Measurements from ENCODE around the gene PIP5K1B.

PIP5K1B gene

DNA sequence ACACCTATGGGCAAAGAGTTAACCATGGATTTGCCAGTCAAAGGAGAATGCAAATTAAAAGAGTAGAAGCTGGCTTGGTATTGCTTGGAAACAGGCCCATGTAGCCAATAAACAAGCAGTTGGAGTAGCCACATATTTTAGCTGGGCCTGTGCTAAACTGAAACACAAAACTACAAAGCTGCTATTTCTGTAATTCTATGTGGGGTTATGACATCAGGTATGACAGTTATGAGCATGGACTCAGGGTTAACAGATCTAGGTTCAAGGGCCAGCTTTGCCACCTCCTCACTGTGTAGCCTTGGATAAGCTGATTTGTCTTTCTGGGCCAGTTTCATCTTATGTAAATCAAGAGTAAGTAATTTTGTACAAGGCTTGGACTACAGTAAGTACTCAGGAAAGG lies 142.7 kb downstream of the PIP5K1B start:
- H3K9me3 Mint-ChIP-seq (ENCODE audit: low read depth): no peaks in the 10 kb centered on the region
- H3K27ac Mint-ChIP-seq: no peak overlapping the region
- H3K27me3 Mint-ChIP-seq: no peaks in the 10 kb centered on the region
- no peak overlapping the region for H3K4me3 Mint-ChIP-seq
- H3K4me1 Mint-ChIP-seq (ENCODE audit: low read depth): peaks cover 3% of the 10 kb centered on the region
- H3K36me3 Mint-ChIP-seq: no peaks in the 10 kb centered on the region

DNA sequence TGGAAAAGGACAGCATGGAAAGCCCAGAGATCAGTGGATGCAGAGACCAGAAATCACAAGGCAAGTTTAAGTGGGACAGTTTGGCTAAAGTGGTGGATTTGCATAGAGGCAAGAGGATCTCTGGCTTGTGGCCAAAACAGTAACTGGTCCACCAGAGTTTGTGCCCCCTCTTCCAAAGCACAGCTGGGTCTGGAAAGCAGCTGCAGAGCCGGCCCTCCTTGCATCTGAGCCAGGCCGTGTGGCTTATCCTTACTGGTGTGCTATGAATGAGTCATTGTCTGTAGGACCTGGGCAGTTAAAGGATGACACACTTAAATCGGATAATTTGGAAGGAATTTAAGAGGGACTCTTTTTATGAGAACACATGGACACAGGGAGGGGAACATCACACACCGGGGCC lies 146.6 kb downstream of the PIP5K1B start:
- no peaks in the 10 kb centered on the region for H3K36me3 Mint-ChIP-seq
- no peaks in the 10 kb centered on the region for H3K4me1 Mint-ChIP-seq (ENCODE audit: low read depth)

DNA sequence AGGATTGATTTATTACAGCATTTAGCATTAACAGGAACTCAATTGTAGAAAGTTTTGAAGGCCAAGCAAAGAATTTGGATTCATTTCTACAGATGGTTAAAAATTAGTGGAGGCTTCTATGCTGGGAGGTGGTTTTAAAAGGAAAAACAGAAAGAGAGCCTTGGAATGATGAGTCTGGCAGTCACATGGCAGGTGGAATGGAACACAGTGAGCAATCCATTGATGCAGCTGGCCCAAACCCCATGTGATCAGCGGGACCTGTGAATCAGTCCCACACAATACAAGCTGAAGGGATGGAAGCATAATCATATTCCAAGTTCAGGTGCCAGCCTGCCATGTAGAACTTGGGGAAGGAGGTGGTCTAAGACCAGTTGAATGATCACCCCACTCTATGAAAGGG lies 147.9 kb downstream of the PIP5K1B start:
- Mint-ChIP-seq H3K36me3 (no peaks in the 10 kb centered on the region), H3K27ac (no peak overlapping the region)

More for the DNA sequence above, 146.6 kb downstream of the PIP5K1B start:
- H3K27me3 Mint-ChIP-seq: no peaks in the 10 kb centered on the region
- H3K4me3 Mint-ChIP-seq: no peak overlapping the region
- H3K27ac Mint-ChIP-seq: no peak overlapping the region
- H3K9me3 Mint-ChIP-seq (ENCODE audit: low read depth): no peaks in the 10 kb centered on the region

DNA sequence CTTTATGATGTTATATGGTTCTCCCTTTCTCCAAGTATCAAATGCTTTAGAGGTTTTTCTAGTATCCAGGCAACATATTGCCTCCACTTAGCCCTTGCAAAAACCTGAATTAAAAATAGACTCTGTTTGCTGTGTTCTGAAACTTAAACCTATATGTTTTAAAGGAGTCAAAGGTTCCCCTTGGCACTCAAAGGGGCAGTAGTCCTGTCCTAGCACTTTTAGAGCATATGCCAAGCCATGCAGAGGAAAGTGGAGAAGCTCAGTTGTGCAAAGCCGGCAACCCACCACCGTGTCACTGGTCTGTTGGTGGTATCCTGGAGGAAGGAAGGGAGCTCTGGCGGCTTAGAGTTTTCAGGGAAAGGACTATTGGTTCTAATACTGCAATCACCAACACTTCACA lies 154.3 kb downstream of the PIP5K1B start:
- H3K36me3 Mint-ChIP-seq: no peaks in the 10 kb centered on the region
- H3K9me3 Mint-ChIP-seq (ENCODE audit: low read depth): no peaks in the 10 kb centered on the region
- no peak overlapping the region for H3K27ac Mint-ChIP-seq
- H3K27me3 Mint-ChIP-seq: no peaks in the 10 kb centered on the region
- no peak overlapping the region for H3K4me3 Mint-ChIP-seq
- H3K4me1 Mint-ChIP-seq (ENCODE audit: low read depth): no peaks in the 10 kb centered on the region

More for the DNA sequence above, 147.9 kb downstream of the PIP5K1B start:
- H3K27me3 Mint-ChIP-seq: no peaks in the 10 kb centered on the region
- H3K9me3 Mint-ChIP-seq (ENCODE audit: low read depth): no peaks in the 10 kb centered on the region
- H3K4me3 Mint-ChIP-seq: no peak overlapping the region
- H3K4me1 Mint-ChIP-seq (ENCODE audit: low read depth): no peaks in the 10 kb centered on the region

DNA sequence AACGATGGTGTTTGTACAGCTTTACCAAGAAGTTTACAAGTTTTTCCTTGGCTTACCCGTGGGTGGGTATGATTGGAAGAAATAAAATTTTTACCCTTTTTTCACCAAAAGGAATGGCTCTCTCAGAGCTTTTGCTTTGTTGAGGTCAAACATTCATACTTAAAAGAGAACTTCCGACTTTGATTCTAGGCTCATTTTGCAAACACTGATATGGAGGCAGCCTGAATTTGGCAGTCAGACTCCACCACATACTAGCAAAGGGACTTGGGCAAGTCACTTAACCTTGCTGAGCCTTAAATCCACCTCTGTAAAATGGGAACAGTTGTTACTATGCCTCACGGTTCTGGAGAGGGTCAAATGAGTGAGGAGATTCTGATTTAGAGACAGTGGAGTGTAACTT lies 155.4 kb downstream of the PIP5K1B start:
- Mint-ChIP-seq H3K9me3 (ENCODE audit: low read depth) (no peaks in the 10 kb centered on the region), H3K4me3 (no peak overlapping the region), H3K27ac (no peak overlapping the region), H3K4me1 (ENCODE audit: low read depth) (no peaks in the 10 kb centered on the region), H3K36me3 (no peaks in the 10 kb centered on the region), H3K27me3 (no peaks in the 10 kb centered on the region)

DNA sequence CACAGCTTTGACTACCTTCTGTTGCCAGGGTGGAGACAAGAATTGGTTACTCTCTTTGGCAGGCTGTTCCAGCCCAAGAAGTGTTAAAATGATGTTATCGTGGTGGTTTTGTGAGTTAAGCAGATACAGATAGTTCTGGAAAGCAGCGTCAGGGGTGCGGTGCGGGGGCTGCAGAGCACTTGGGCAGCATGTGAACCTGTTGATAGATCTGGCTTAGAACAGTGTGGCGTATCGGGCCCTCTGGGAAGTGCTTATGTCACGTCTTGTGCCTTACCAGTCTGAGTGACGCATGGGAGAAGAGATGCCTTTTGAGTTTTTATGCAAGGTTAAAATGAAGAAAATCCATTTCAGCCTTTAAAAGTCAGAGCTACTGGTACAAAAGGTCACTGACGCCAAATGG lies 156.4 kb downstream of the PIP5K1B start:
- Mint-ChIP-seq H3K4me1 (ENCODE audit: low read depth) (no peaks in the 10 kb centered on the region), H3K9me3 (ENCODE audit: low read depth) (no peaks in the 10 kb centered on the region), H3K4me3 (no peak overlapping the region), H3K36me3 (no peaks in the 10 kb centered on the region), H3K27ac (no peak overlapping the region), H3K27me3 (no peaks in the 10 kb centered on the region)

DNA sequence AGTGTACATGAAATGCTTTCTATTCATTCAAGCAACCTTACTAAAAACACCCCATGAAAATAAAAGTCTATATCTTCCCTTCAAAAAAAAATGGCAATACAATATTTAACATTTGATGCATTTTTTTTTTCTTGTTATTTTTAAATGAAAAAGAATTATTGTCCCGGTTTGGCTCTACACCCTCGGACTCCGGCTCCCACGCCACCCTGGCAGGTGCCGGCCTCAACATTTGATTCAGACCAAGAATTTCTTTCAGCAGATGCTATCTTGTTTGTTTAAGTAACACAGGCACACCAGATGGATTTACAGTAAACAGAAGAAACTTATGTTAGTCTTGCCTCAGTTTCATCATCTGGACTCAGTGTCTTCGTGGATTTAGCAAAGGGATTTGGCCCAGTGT lies 162.0 kb downstream of the PIP5K1B start:
- Mint-ChIP-seq H3K9me3 (ENCODE audit: low read depth) (no peaks in the 10 kb centered on the region), H3K27ac (no peak overlapping the region), H3K27me3 (no peaks in the 10 kb centered on the region), H3K4me3 (no peak overlapping the region), H3K4me1 (ENCODE audit: low read depth) (no peaks in the 10 kb centered on the region), H3K36me3 (no peaks in the 10 kb centered on the region)

DNA sequence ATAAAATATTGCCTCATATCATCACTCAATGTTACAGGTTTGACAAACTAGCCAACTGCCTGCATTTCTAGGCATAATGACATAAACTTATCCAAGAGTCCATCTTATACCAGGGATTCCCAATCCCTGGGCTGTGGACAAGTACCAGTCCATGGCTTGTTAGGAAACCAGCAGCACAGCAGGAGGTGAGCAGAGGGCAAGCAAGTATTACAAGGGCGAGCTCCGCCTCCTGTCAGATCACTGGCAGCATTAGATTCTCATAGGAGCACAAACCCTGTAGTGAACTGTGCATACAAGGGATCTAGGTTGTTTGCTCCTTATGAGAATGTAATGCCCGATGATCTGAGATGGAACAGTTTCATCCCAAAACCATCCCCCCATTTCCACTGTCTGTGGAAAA lies 164.0 kb downstream of the PIP5K1B start:
- Mint-ChIP-seq H3K4me3 (no peak overlapping the region), H3K27me3 (no peaks in the 10 kb centered on the region), H3K27ac (no peak overlapping the region), H3K9me3 (ENCODE audit: low read depth) (no peaks in the 10 kb centered on the region), H3K4me1 (ENCODE audit: low read depth) (no peaks in the 10 kb centered on the region), H3K36me3 (no peaks in the 10 kb centered on the region)

DNA sequence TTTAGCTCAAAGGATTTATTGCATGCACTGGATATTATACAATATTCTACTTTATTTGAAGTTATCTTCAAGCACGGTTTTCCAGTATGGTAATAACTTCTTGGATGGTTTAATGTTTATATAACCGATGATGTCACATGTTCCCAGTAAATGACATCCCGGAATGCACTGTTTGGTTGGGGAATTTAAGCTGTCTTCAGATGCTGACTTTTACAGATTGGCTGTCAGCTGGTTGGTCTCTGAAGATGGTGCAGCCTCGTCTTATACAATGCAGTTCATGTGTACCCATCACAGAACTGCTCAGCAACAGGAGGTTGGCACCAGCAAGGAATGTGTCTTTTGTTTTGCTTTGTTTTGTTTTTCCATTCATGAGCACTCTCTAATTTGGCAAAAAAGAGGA lies 165.0 kb downstream of the PIP5K1B start:
- Mint-ChIP-seq H3K4me3 (no peak overlapping the region), H3K27ac (no peak overlapping the region), H3K27me3 (no peaks in the 10 kb centered on the region), H3K9me3 (ENCODE audit: low read depth) (no peaks in the 10 kb centered on the region), H3K4me1 (ENCODE audit: low read depth) (no peaks in the 10 kb centered on the region), H3K36me3 (no peaks in the 10 kb centered on the region)

DNA sequence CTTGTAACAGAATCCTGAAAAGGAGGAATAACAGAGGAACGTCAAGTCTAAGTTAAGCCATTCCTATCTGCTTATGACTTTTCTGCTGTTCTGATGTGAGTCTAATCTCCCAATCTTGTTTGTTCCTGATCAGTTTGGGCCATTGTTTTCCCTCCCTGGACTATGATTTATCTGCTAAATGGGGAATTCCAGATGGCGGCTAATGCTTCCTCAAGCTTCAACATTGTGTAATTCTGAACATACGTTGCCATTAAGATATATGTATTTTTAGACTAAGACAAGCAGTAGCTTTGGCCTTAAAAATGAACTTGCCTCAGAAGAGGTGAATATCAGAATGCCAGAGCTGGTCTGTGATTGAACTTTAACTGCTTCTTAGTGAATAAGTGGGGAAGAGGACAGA lies 166.2 kb downstream of the PIP5K1B start:
- Mint-ChIP-seq H3K4me3 (no peak overlapping the region), H3K4me1 (ENCODE audit: low read depth) (no peaks in the 10 kb centered on the region), H3K27ac (no peak overlapping the region), H3K36me3 (no peaks in the 10 kb centered on the region), H3K27me3 (no peaks in the 10 kb centered on the region), H3K9me3 (ENCODE audit: low read depth) (no peaks in the 10 kb centered on the region)

DNA sequence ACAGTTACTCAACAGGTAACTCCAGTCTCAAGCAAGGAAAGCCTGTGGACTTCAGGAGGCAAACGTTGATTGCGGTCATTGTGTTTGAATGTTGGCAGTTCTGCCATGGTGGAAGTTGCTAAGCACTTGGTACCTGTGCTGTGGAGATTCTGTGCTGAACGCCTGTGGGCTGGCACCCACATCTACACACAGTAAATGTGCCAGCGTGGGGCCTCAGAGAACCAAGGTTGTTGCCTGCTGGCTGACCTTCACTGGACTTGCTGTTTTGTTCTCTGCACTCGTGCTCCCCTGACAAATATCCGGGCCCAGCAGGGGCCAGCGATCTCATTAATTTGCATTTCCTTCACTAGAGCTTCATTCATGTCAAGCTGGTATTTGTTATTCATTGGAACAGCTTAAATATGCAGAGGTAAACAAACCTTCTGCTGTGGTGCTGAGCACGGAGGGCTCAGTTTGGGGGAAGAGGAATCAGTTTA lies 167.0 kb downstream of the PIP5K1B start:
- Mint-ChIP-seq H3K4me1 (ENCODE audit: low read depth) (no peaks in the 10 kb centered on the region), H3K27ac (no peak overlapping the region), H3K36me3 (no peaks in the 10 kb centered on the region), H3K4me3 (no peak overlapping the region), H3K9me3 (ENCODE audit: low read depth) (no peaks in the 10 kb centered on the region), H3K27me3 (no peaks in the 10 kb centered on the region)

DNA sequence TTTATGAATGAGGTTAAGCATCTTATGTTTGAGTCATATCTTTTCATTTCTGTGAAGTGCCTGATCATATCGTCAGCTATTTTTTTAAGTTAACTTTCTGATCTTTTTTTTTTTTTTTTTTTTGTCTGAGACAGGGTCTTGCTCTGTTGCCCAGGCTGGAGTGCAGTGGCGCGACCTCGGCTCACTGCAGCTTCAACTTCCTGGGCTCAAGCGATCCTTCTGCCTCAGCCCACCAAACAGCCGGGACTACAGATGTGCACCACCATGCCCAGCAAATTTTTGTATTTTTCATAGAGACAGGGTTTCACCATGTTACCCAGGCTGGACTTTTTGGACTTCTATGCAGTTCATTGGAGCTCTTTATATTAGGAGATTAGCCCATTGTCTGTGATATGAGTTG lies 168.1 kb downstream of the PIP5K1B start:
- no peak overlapping the region for H3K27ac Mint-ChIP-seq
- H3K4me3 Mint-ChIP-seq: no peak overlapping the region
- no peaks in the 10 kb centered on the region for H3K4me1 Mint-ChIP-seq (ENCODE audit: low read depth)
- no peaks in the 10 kb centered on the region for H3K36me3 Mint-ChIP-seq
- no peaks in the 10 kb centered on the region for H3K27me3 Mint-ChIP-seq
- no peaks in the 10 kb centered on the region for H3K9me3 Mint-ChIP-seq (ENCODE audit: low read depth)

DNA sequence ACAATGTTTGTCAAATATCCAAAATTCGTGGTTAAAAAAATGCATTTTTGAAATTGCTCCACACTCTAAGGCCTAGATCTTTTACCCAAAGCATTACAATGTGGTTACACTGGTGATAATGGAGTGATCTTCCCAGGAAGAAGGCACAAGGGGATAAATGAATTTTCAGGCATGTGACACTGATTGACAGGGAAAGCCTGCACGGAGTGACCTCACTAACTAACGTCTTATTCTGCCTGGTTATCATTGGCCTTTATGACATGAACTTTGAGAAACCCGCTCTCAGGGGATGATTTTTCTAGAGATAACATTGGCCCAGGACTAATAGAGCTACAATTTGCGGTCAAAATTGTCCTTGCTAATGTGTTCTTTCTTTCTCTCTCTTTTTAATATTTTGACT lies 171.2 kb downstream of the PIP5K1B start:
- Mint-ChIP-seq H3K4me3 (no peak overlapping the region), H3K9me3 (ENCODE audit: low read depth) (no peaks in the 10 kb centered on the region), H3K27me3 (no peaks in the 10 kb centered on the region), H3K27ac (no peak overlapping the region), H3K4me1 (ENCODE audit: low read depth) (no peaks in the 10 kb centered on the region), H3K36me3 (no peaks in the 10 kb centered on the region)

DNA sequence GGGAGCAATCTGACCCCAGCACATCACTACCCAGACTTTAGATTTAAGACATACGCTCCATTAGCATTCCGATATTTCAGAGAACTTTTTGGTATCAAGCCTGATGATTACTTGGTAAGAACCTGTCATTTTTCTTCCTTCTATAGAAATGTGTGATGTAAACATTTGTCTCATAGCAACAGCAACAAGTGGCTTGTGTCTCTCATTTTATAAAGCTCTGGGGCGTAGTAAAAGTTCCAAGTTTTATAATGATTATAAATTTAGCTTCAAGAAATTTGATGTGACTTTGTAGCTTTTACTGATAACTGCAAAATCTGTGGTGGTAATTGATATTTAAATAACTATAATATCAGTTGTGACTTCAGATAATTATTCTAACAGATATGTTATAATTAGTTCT lies 171.6 kb downstream of the PIP5K1B start:
- no peak overlapping the region for H3K27ac Mint-ChIP-seq
- H3K9me3 Mint-ChIP-seq (ENCODE audit: low read depth): no peaks in the 10 kb centered on the region
- no peaks in the 10 kb centered on the region for H3K27me3 Mint-ChIP-seq
- H3K4me3 Mint-ChIP-seq: no peak overlapping the region
- no peaks in the 10 kb centered on the region for H3K36me3 Mint-ChIP-seq
- no peaks in the 10 kb centered on the region for H3K4me1 Mint-ChIP-seq (ENCODE audit: low read depth)

DNA sequence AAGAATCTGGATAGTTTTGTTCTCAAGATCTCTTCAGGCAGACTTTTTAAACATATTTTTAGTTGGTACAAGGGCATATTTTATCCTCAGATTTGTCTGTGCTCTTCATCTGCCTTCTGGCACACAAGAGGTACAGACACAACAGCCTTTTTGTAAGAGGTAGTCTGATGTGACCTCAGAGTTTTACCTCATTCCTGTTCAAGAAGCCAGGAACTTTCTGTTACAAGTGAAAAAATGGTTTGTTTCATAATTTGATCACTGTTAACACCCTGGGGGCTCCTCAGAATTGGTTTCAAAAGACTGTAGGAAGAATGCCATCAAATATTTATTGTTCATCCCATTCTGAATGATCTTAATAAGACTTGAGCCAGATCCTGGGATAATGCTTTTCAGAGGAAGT lies 172.2 kb downstream of the PIP5K1B start:
- Mint-ChIP-seq H3K4me1 (ENCODE audit: low read depth) (no peaks in the 10 kb centered on the region), H3K4me3 (no peak overlapping the region), H3K36me3 (no peaks in the 10 kb centered on the region), H3K9me3 (ENCODE audit: low read depth) (no peaks in the 10 kb centered on the region), H3K27ac (no peak overlapping the region), H3K27me3 (no peaks in the 10 kb centered on the region)

DNA sequence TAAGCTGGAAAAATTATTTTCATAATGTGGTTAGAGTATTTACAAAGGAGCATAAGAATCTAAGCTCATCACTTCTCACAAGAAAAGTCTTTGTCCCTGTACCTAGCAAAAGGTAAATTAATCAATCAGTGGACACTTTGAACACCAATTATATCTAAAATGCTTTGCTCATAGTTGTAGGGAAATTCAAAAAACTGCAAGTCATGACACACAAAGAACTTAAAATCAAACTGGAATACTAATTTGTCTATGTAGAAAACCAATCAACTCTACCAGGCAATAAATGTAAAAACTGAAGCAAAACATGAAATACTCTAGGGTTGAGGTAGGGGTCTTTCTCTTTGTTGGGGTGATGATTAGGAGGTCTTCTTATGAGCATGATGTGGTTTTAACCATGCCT lies 173.4 kb downstream of the PIP5K1B start:
- Mint-ChIP-seq H3K36me3 (no peaks in the 10 kb centered on the region), H3K27me3 (no peaks in the 10 kb centered on the region), H3K27ac (no peak overlapping the region), H3K9me3 (ENCODE audit: low read depth) (no peaks in the 10 kb centered on the region), H3K4me1 (ENCODE audit: low read depth) (peaks cover under 1% of the 10 kb centered on the region), H3K4me3 (no peak overlapping the region)

DNA sequence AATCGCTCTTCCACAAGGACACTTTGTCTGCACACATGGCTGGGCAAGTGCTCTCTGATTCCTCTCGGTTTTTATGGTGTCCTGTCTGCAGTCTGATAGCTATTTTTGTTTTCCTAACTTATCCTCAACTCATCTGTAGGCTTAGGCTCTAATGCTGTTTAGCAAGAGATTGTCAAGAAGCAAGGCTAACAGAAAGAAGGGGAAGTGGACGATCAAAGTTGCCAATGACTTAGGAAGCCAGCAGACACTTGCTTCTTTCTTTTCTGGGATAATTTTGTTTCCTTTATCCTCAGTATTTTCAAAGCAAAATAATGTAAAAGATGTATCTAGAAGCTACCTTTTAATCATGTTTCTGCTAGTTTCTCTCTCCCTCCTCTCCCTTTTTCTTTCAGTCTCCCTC lies 178.2 kb downstream of the PIP5K1B start:
- Mint-ChIP-seq H3K9me3 (ENCODE audit: low read depth) (no peaks in the 10 kb centered on the region), H3K4me1 (ENCODE audit: low read depth) (peaks cover 17% of the 10 kb centered on the region), H3K27ac (no peak overlapping the region), H3K4me3 (no peak overlapping the region), H3K36me3 (no peaks in the 10 kb centered on the region), H3K27me3 (no peaks in the 10 kb centered on the region)
